H1 (cell line): ENCODE results near the gene NOP16. TPM values are rescaled to one million over a fixed set of nuclear protein-coding genes. Genes with fewer than 3 reads are reported as not detected.
"Not testable (repeated sequence)": the region's sequence is repeated elsewhere in the genome, so short reads cannot be mapped to it uniquely, and the experiment has no call there.

Source experiments
- CTCF ChIA-PET: fragments of 300-600 bp; sonication (Branson Sonifier 250); formaldehyde crosslinking; loops from one replicate; lab custom pipeline; 2021; ENCODE audit not compliant: partially characterized antibody; lab: Charles Lee
- POLR2A ChIA-PET: fragments of 300-600 bp; sonication (Branson Sonifier 250); formaldehyde crosslinking; loops from one replicate; lab custom pipeline; 2021; ENCODE audit warnings: inconsistent platforms; ENCODE audit not compliant: partially characterized antibody; lab: Charles Lee
- DNase-seq, 2 experiments: peaks; one replicate each; pipeline versions ENCODE4 v3.0.0 to v3.0.0-alpha.2; 2010 to 2022; ENCODE audit warnings: low spot score in 2 of 2, low read depth in 1 of 2, mixed read lengths in 1 of 2
- FAIRE-seq: peaks from 2 replicates; lab custom pipeline; 2011; peaks lifted over from hg19 to GRCh38; lab: Jason Lieb, UNC
- H2AFZ ChIP-seq: 2 replicates; pipeline ENCODE4 v1.8.1; 2012; ENCODE audit warnings: low read length, inconsistent platforms
- H2AK5ac ChIP-seq: 2 replicates; pipeline ENCODE4 v1.6.1; 2013; ENCODE audit warnings: low read depth, low read length
- H2BK120ac ChIP-seq: replicated peaks from 2 replicates; pipeline ENCODE3; 2013; ENCODE audit warnings: low read depth, low read length, inconsistent platforms
- H2BK12ac ChIP-seq: 2 replicates; pipeline ENCODE4 v1.6.1; 2013; ENCODE audit warnings: low read depth, low read length
- H2BK15ac ChIP-seq: 2 replicates; pipeline ENCODE4 v1.6.1; 2013; ENCODE audit warnings: low read length
- H2BK20ac ChIP-seq: 2 replicates; pipeline ENCODE4 v1.6.1; 2013; ENCODE audit warnings: low read length
- H2BK5ac ChIP-seq: 2 replicates; pipeline ENCODE4 v1.6.1; 2013; ENCODE audit warnings: low read depth, low read length
- H3K14ac ChIP-seq: 2 replicates; pipeline ENCODE4 v1.6.1; 2013; ENCODE audit warnings: inconsistent platforms; ENCODE audit not compliant: insufficient read length
- H3K18ac ChIP-seq: 2 replicates; pipeline ENCODE4 v1.6.1; 2013; ENCODE audit warnings: low read length; ENCODE audit errors: extremely low read depth
- H3K23ac ChIP-seq: 2 replicates; pipeline ENCODE4 v1.6.1; 2013; ENCODE audit warnings: inconsistent platforms; ENCODE audit not compliant: insufficient read length
- H3K23me2 ChIP-seq: 2 replicates; pipeline ENCODE4 v1.6.1; 2013; ENCODE audit warnings: low read depth, low read length
- H3K27ac ChIP-seq: 2 replicates; pipeline ENCODE4 v1.6.1; 2011; ENCODE audit warnings: low read depth, low read length, inconsistent platforms
- H3K27me3 ChIP-seq, 4 experiments: replicated peaks in 1 of 4; 1 replicate in 1 of 4; 2 replicates in 3 of 4; pipeline versions ENCODE4 v1.6.1 to v1.8.1; 2011 to 2013; ENCODE audit warnings: low read length in 3 of 4, mild to moderate bottlenecking in 3 of 4, inconsistent platforms in 2 of 4, mixed read lengths in 2 of 4, moderate library complexity in 1 of 4; ENCODE audit not compliant: control insufficient read depth in 3 of 4, insufficient read depth in 3 of 4; ENCODE audit errors: extremely low read depth in 1 of 4
- H3K36me3 ChIP-seq, 4 experiments: 2 replicates each; pipeline versions ENCODE4 v1.6.1 to v1.8.1; 2011 to 2013; ENCODE audit warnings: mild to moderate bottlenecking in 4 of 4, low read length in 3 of 4, moderate library complexity in 2 of 4, control low read depth in 1 of 4, inconsistent platforms in 1 of 4; ENCODE audit not compliant: insufficient read depth in 4 of 4, control insufficient read depth in 2 of 4
- H3K4ac ChIP-seq: replicated peaks from 2 replicates; pipeline ENCODE3; 2013; ENCODE audit warnings: low read length, low read depth, mixed read lengths, inconsistent platforms; ENCODE audit not compliant: insufficient read length
- H3K4me1 ChIP-seq, 4 experiments: replicated peaks in 1 of 4; 1 replicate in 1 of 4; 2 replicates in 3 of 4; pipeline versions ENCODE4 v1.6.1 to v1.8.1; 2011 to 2013; ENCODE audit warnings: low read length in 3 of 4, inconsistent platforms in 2 of 4, mixed read lengths in 1 of 4; ENCODE audit not compliant: insufficient read depth in 4 of 4, control insufficient read depth in 3 of 4
- H3K4me2 ChIP-seq, 2 experiments: 2 replicates each; pipeline versions ENCODE4 v1.6.1 to v1.8.1; 2011 to 2013; ENCODE audit warnings: low read depth in 2 of 2, low read length in 2 of 2, control low read depth in 1 of 2, inconsistent platforms in 1 of 2, mild to moderate bottlenecking in 1 of 2; ENCODE audit not compliant: insufficient read depth in 1 of 2
- H3K4me3 ChIP-seq, 4 experiments: fragments of 200-600, 300-600 bp in 1 of 4; sonication (generic), shearing (Covaris generic), sonication (Bioruptor Twin) in 1 of 4; 2 replicates each; pipeline versions ENCODE4 v1.5.1 to v1.8.1; 2011 to 2016; ENCODE audit warnings: low read length in 4 of 4, low read depth in 3 of 4, control low read depth in 2 of 4, inconsistent platforms in 2 of 4, mild to moderate bottlenecking in 2 of 4, mixed read lengths in 1 of 4, moderate library complexity in 1 of 4; ENCODE audit not compliant: insufficient read depth in 2 of 4; ENCODE audit errors: extremely low read depth in 1 of 4
- H3K56ac ChIP-seq: replicated peaks from 2 replicates; pipeline ENCODE3; 2013; ENCODE audit warnings: low read depth, mild to moderate bottlenecking, mixed read lengths, low read length, inconsistent platforms; ENCODE audit not compliant: insufficient read length
- H3K79me1 ChIP-seq: 2 replicates; pipeline ENCODE4 v1.6.1; 2013; ENCODE audit warnings: low read depth, low read length, control low read depth
- H3K79me2 ChIP-seq, 2 experiments: 2 replicates each; pipeline versions ENCODE4 v1.6.1 to v1.8.1; 2012 to 2013; ENCODE audit warnings: low read length in 2 of 2, mild to moderate bottlenecking in 2 of 2, inconsistent platforms in 1 of 2; ENCODE audit not compliant: insufficient read depth in 2 of 2, control insufficient read depth in 1 of 2
- H3K9ac ChIP-seq, 4 experiments: replicated peaks in 1 of 4; 1 replicate in 1 of 4; 2 replicates in 3 of 4; pipeline versions ENCODE4 v1.6.1 to v1.8.1; 2011 to 2013; ENCODE audit warnings: low read depth in 3 of 4, low read length in 3 of 4, control low read depth in 2 of 4, mild to moderate bottlenecking in 2 of 4, moderate library complexity in 2 of 4, inconsistent platforms in 1 of 4; ENCODE audit errors: extremely low read depth in 1 of 4
- H3K9me3 ChIP-seq, 2 experiments: 2 replicates each; pipeline versions ENCODE4 v1.6.1 to v1.8.1; 2012 to 2013; ENCODE audit warnings: mild to moderate bottlenecking in 2 of 2, moderate library complexity in 2 of 2, control low read depth in 1 of 2, inconsistent platforms in 1 of 2, low read depth in 1 of 2, low read length in 1 of 2, mixed read lengths in 1 of 2; ENCODE audit not compliant: insufficient read depth in 2 of 2
- H4K20me1 ChIP-seq, 2 experiments: replicated peaks in 1 of 2; 2 replicates each; pipeline versions ENCODE3 to v1.8.1; 2011 to 2013; ENCODE audit warnings: inconsistent platforms in 2 of 2, low read length in 2 of 2, mild to moderate bottlenecking in 1 of 2; ENCODE audit not compliant: insufficient read depth in 2 of 2, control insufficient read depth in 1 of 2
- H4K5ac ChIP-seq: 2 replicates; pipeline ENCODE4 v1.6.1; 2013; ENCODE audit warnings: low read length, low read depth, mixed read lengths, inconsistent platforms; ENCODE audit not compliant: insufficient read length
- H4K8ac ChIP-seq: 2 replicates; pipeline ENCODE4 v1.8.0; 2013; ENCODE audit warnings: mild to moderate bottlenecking, moderate library complexity, low read length, inconsistent platforms; ENCODE audit not compliant: insufficient read depth; ENCODE audit errors: extremely low read depth
- H4K91ac ChIP-seq: replicated peaks from 2 replicates; pipeline ENCODE3; 2013; ENCODE audit warnings: low read length, mixed read lengths, inconsistent platforms; ENCODE audit not compliant: insufficient read length
- WGBS, 2 experiments: shearing (Covaris generic) in 1 of 2; methylation state at CpG; one replicate each; pipeline versions ENCODE4 v1.1.6 to v1.1.7; 2013 to 2015; ENCODE audit warnings: low lambda C conversion rate in 2 of 2, mixed read lengths in 2 of 2, inconsistent platforms in 1 of 2, low coverage in 1 of 2, missing lambda C conversion rate in 1 of 2; ENCODE audit not compliant: insufficient replicate concordance in 2 of 2, insufficient coverage in 1 of 2, insufficient read length in 1 of 2; ENCODE audit errors: extremely low coverage in 1 of 2, missing lambda C conversion rate in 1 of 2; 5-methylcytosine and 5-hydroxymethylcytosine counted together
- polyA plus RNA-seq, 7 experiments: library from polyadenylated mRNA; depleted of rRNA in 3 of 7; stranded (reverse) in 5 of 7; unstranded in 2 of 7; fragments of >200 nt in 5 of 7; fragments of 200-250 nt in 2 of 7; gene quantifications; 1 replicate in 5 of 7; 2 replicates in 1 of 7; 4 replicates in 1 of 7; pipeline versions ENCODE4 v1.2.1 to v1.2.3, GENCODE V29; 2011 to 2013; ENCODE audit warnings: missing spikeins in 2 of 7, mixed read lengths in 2 of 7
- total RNA-seq: library from RNA; stranded (reverse); fragmentation: NEBNext Ultra II Directional; extraction: Animal tissue kit (Norgen Biotek cat#: 25700); gene quantifications from 2 replicates; pipeline ENCODE4 v1.2.1, GENCODE V29; 2021

The NOP16 gene
- total and polyA plus RNA-seq, 2 of the 8 experiments (the other 6 are each of a cell fraction or from before 2014, with no cell fraction given) = 46.9 to 65.2 TPM

GRCh38 chr5:176408252-176408573 lies 19.8 kb upstream of the NOP16 start:
- H2BK20ac ChIP-seq, FAIRE-seq, H2BK12ac ChIP-seq, H3K4me1 ChIP-seq, H3K23me2 ChIP-seq, H3K14ac ChIP-seq, H3K36me3 ChIP-seq, H3K9ac ChIP-seq, H4K5ac ChIP-seq, H3K23ac ChIP-seq, H3K79me2 ChIP-seq, H3K4me3 ChIP-seq, H2AK5ac ChIP-seq, H3K27ac ChIP-seq, H3K56ac ChIP-seq, H4K8ac ChIP-seq, H2BK120ac ChIP-seq, H3K18ac ChIP-seq, H3K79me1 ChIP-seq, H3K9me3 ChIP-seq, H3K27me3 ChIP-seq, H3K4me2 ChIP-seq, H4K91ac ChIP-seq, H2BK15ac ChIP-seq, H2AFZ ChIP-seq, H2BK5ac ChIP-seq, H3K4ac ChIP-seq, DNase-seq, H4K20me1 ChIP-seq: not testable (repeated sequence)
- ChIA-PET POLR2A (interaction anchor here (7.7 kb wide), 1 partner anchor 17 kb away, joined by 57 read pairs; the partner anchor contains the start of genes HIGD2A and NOP16), CTCF (interaction anchor here (0.7 to 6.4 kb wide), 5 partner anchors 9 to 85 kb away, joined by 3 to 83 read pairs (median 4); partner anchors contain the start of gene CLTB)
- 85% methylated on average over 10 of the region's 10 CpGs; no CpG with 5 or more reads in 1 of the 2 experiments for WGBS, 2 experiments
